ELF-1 (cell line): ENCODE measurements around the gene BCL11B.

ENCODE experiments used
- DNase-seq: peaks from one replicate; pipeline ENCODE4 v3.0.0-alpha.2; 2016; ENCODE audit warnings: low read depth, low spot score

BCL11B gene

GRCh38 chr14:99120526-99121318 is 151.3 kb downstream of the BCL11B start:
- DNase-seq: no peak

- DNase-seq: no peak
Measured at GRCh38 chr14:99119554-99120525, 152.2 kb downstream of the BCL11B start.
